Breast epithelium (tissue), 3 donors: ENCODE measurements around the gene WWP2.
"Not testable (repeated sequence)": the region's sequence is repeated elsewhere in the genome, so short reads cannot be mapped to it uniquely, and the experiment has no call there.

Source experiments
- CTCF ChIP-seq, 3 donors: fragments of 450-650 bp; IDR thresholded peaks; one replicate each; pipeline ENCODE4 v1.5.1; 2016 to 2017; ENCODE audit warnings: antibody characterized with exemption in 3 of 3, mild to moderate bottlenecking in 3 of 3, moderate library complexity in 3 of 3
- POLR2A ChIP-seq: fragments of 450-650 bp; IDR thresholded peaks from one replicate; pipeline ENCODE4 v1.6.1; 2016; ENCODE audit warnings: antibody characterized with exemption, mild to moderate bottlenecking, moderate library complexity
- POLR2AphosphoS5 ChIP-seq, 3 donors: sonication (generic); formaldehyde crosslinking; IDR thresholded peaks; one replicate each; pipeline ENCODE4 v1.6.1; 2017; ENCODE audit warnings: antibody characterized with exemption in 3 of 3

- not testable (repeated sequence) for TF ChIP-seq CTCF (IDR thresholded peaks at IDR 0.05); POLR2A; POLR2AphosphoS5 (IDR thresholded peaks at IDR 0.05)
Observed at GRCh38 chr16:69950411-69950810, 188.3 kb downstream of the WWP2 start.
